HG03439 (cell line): ENCODE data around the gene TPRA1.

Experiments used
- ATAC-seq: cut with Tn5 transposase; IDR thresholded peaks from one replicate; pipeline ENCODE4 v1.9.1; 2021; ENCODE audit warnings: mild to moderate bottlenecking, moderate library complexity; ENCODE audit not compliant: unreplicated experiment

Gene TPRA1

DNA sequence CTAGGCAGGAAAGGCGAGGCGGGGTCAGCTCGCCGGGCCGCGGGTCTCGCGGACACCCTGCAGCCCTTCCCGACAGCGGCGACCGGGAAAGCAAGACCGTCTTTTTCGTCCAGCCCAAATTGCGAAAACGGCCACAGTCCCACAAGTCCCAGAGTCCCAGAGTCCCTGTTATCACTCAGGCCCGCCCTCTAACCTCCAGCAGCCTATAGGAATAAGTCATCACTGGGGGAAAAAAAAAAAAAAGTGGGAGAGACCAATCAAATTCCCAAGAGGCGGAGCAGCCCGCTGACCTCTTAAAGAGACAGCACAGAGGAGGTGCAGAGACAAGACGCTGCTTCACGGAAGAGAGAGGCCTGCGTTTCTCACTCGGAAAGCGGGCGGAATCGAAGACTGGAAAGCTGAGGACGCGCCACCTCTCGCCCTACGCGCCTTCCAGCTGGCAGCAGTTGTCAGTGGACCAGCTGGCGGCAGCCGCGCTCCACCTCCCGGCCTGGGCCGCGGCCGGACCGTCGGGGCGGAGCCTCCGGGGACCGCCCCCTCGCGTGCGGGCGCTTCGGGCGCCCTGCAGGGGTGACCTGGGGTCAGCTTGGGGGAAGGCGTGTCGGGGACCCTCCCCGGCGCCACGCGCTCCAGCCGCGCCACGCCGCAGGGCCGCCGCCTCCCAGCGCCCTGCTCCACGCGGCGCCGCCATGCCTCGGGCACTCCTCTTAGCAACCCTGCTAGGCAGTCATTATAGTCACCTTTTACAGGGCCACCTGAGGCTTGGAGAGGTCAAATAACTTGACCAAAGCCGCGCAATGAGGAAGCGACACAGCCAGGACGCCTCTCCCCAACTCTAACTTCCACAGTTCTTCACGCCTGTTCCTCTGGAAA lies at the start of gene TPRA1:
Gene TPRA1, minus strand, starts transcription at position 141 of the 873 bp plus-strand sequence. CDS start 10,587 bp downstream, outside the sequence.
- ATAC-seq = peak; percentile 74

DNA sequence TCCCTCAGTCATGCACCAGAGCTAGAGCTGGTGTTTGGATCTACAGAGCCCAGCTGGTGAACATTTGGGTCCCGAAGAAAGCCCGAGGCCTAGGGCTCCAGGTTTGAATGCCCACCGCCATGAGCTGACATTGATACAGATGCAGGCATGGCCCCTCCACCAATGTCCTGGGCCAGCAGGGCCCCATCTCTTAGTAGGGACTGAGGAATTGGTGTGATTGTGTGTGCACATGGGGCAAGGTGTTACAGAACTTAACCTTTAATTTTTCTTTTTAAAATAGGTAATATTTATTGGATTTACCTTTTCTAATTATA lies 49.5 kb upstream of the TPRA1 start:
- no peak for ATAC-seq

DNA sequence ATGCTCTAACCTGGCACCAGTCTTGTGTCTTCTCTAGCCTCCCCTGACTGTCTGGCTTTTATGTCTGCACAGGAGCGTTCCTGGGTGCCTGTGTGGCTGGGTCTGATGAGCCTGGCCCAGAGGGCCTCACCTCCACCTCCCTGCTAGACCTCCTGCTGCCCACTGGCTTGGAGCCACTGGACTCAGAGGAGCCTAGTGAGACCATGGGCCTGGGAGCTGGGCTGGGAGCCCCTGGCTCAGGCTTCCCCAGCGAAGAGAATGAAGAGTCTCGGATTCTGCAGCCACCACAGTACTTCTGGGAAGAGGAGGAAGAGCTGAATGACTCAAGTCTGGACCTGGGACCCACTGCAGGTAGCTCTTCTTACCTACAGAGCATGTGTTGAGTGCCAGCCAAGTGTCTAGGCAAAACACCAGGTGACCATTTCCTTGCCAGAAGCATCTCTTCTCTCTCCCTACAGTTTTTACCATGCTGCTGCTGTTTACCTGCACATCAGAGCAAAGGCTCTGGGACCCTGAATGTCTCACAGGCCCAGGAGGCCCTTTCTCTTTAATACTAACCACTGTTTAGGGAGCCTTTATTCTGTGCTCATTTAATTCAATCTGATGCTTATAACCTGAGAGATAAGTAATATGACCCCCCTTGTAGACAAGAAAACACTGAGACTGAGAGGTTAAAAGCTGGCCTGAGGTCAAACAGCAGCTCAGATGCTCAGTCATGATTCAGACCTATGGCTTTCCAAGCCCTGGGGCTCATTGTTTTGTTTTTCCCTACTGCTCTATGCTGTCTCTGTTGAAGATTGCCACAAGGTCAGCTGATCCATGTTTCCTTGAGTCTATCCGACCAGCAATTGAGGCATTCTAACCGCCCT lies 48.9 kb upstream of the TPRA1 start:
- ATAC-seq = no peak

DNA sequence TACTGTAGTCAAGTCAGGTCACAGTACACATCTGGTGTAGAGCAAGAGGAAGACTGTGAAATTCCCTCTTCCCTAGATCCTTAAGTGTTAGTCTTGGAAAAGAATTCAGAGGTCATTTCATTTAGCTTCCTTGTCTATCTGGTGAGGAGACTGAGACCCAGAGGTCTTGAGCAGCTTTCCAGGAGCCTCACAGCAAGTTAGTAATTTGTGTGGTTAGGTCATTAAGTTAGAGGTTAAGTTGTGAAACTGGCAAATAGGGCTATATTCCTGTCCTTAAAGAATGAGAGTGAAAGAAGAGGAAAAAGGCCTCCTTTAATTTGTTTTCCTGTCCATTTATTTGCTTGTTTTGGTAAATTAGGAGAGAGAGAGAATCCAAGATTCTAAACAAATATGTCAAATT lies 47.4 kb upstream of the TPRA1 start:
- ATAC-seq = no peak

DNA sequence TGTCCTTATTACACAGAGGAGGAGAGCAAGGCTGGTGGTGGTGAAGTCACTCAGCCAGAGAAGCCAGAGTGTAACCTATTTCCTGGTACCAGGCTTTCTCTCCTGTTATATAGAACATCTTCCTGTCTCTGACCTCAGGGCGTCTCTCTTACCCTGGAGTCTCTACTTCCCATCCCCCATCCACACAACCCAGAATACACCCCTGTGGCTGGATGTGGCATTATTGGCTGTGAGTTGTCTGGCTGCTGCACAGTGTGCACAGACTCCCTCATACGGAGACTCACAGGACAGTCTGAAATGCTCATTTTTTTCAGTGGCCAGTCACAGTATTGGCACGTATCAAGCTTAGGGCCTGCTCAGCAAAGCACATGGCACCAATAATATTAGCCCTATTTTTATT lies 47.0 kb upstream of the TPRA1 start:
- no peak for ATAC-seq

DNA sequence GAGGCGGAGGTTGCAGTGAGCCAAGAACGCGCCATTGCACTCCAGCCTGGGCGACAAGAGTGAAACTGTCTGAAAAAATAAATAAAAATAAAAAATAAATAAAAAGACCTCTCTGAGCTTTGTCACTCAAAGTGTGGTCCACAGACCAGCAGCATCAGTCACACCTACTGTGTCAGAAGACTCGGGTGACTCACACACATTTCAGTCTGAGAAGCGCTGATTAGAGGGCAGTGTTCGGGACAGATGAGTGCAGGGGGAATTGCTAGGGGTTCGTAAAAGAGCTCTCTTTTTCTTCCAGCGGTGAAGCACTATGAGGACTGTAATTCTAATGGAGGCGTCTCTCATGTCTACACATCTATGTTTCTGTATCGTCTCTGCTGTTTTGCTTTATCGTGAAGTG lies 44.1 kb upstream of the TPRA1 start:
- no peak for ATAC-seq

DNA sequence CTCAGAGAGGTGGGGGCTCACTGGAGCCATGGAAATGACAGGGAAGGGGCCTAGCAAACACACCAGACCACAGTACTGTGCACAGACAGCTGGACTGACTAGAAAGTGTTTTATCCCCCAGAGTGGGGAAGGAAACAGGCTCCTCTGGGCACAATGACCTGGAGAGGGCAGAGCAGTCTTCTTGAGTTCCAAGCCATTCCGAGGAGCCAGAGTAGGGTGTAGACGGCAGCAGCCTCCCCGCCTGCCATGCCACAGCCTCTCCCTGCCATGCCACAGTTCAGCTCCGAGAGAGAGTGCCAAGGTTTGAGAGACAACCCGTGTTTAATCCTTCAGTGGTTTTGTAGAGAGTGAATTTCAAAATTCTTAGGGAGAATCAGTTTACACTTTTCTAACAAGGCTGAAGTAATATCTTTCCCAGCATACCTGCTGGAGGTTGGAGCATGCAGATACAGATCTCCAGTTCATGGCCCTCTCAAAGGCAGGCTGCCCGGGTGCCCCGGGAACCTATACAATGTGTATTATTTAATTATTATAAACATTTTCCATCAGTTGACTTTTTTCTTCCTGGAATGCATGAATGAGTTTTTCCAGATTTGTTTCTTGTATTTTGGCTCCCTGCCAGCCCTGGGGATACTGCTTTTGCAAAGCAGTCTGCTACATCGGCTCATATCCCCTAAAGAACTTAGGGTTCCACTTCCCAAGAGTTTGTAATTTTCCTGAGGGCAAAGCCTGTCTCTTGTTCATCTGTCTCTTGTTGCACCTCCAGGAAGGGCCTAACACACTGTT lies 41.7 kb upstream of the TPRA1 start:
- ATAC-seq = no peak

DNA sequence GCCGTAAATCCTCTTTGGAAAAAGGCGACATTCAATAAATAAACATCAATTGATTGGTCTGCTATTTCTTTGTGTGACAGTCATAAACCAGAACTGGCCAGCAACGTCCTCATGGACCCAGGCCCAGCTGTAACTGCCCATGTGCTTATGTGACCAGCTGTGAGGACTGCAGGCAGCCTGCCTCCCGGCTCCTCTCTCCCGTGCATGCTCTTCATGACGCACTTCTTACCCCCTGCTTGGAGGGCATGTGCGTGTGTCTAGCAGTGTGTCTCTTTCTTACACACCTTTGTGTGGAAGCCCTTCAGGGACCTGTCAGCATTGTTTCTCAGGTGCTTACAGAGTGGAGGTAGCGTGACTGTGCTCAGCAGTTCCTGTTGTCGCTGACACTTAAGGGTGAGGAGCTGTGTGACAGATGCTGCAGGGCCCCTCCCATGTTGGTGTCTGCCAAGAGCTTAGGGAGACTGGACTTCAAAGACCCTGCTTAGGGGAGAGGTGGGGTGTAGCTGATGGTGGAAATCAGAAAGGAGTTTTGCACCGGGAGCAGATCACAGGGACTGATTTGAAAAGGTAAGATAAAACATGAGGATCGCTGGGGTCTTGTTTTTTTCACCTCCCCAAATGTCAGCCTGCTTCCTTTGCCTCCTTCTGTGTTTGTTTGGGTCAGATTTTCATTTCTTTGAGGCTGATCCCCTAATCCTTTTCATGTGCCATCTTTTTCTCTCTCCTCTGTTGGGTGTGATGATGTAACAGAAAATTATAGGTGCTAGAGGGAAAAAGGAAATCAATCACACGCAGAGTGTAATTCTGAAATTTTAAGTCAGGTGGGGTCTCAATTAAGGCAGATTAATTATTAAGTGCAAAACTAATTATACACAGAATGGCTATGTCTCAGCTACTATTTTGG lies 40.5 kb upstream of the TPRA1 start:
- no peak for ATAC-seq

DNA sequence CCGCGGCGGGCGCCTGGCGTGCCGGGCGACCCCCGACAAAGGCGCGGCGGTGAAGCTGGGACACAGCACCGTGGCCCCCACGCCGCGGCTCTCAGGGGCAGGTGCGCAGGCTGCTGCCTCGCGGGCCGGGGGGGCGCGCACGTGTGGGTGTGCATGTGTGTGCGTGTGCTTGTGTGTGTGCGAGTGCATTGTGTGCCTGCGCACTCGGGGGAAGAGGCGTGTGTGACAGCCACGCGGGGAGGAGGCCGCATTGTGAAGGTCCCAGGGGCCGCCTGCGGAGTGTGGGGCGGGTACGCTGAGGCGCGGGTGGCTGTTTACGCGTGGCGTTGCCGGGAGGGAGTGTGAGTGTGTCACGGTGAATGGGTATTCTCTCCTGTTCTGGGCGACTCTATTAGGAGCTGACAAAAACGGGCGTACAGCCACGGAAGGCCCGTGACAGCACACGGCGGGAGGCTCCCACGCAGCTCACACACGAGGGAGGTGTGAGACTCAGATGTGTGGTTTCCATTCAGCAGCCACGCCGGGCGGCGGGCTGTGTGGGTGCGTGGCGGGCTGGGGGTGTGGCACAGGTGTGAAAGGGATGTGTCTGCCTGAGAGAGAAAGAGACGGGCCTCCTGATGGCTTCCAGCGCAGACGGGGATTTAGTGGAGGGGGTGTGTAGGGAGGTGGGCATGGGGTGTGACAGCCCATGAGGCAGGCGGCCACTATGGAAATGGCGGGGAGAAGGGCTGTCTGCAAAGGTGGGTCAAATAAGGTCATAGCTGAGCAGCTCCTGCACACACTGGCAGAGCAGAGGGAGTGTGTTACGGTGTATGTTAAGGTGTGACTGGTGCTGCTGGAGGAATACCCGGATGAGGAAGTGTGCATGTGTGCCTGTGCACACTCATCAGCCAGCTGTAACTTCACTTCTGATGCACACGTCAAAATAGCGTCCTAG lies 39.2 kb upstream of the TPRA1 start:
- no peak for ATAC-seq

DNA sequence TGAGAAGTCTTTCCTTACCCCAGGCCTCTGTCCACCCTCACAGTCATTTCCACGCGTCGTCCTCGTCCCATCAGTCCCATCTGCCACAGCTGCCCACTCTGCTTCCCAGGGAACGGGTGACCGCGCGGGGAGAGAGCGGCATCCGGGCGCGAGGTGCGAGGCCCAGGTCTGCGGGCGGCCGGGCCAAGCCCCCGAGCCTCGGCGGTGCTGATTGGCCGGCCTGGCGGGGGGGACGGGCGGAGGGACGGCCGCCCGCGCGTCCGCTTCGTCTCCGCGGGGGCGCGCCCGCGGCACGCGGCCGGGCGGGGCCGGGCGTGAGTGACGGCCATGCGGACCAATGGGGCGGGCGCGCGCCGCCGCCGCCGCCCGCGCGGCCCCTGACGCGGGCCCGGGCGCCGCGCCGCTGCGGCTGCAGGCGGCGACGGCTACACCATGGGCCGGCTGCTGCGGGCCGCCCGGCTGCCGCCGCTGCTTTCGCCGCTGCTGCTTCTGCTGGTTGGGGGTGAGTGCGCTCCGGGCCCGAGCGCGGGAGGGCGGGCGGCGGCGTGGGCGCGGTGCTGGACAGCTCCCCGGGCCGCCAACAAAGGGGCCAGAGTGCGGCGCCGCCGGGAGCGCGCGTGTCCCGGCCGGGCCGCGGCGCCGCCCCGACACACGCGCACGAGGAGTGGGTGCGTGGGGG lies 38.4 kb upstream of the TPRA1 start, which contains the start of gene PODXL2:
Gene PODXL2, plus strand, starts transcription at position 398 of the 679 bp plus-strand sequence. Its CDS starts 35 bp downstream, at position 433.
- ATAC-seq = no peak

DNA sequence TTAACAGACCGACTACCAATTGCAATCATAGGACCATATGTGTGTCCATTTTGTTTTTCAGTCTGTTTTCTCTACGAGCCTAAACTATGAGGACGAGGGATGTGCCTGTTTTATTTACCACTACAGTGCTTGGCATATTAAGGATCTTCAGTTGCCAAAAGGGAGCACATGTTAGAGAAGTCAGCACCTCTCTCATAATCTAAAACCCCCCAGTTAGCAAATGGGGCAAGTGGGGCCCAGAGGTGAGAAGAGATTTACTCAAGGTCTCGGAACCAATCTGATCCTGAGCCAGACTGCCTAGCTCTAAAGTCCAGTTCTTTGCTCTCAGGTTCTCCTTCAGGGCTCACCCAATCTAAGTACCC lies 37.9 kb upstream of the TPRA1 start:
- ATAC-seq = no peak

DNA sequence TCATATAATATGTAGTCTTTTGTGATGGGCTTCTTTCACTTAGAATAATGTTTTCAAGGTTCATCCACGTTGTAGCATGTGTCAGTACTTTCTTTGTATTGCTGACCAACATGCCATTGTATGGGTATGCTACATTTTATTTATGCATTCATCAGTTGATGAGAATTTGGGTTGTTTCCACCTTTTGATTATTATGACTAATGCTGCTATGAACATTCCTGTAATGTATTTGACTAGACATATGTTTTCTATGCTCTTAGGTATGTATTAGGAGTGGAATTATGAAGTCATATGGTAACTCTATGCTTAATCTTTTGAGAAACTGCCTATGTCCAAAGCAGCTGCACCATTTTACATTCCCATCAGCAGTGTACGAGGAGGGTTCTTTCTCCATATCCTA lies 35.3 kb upstream of the TPRA1 start:
- no peak for ATAC-seq

DNA sequence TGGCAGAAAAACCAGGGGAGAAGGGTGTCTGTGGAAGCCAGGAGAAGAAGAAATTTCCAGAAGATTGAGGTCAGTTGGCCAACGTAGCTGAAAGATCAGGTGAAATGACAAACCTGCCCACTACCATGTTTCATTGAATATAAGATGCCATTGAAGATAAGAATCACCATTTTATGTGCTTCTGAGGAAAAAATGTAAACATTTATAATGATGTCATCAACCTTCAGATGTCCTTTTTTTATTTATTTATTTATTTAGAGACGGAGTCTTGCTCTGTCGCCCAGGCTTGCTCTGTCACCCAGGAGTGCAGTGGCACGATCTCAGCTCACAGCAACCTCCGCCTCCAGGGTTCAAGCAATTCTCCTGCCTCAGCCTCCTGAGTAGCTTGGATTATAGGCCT lies 33.5 kb upstream of the TPRA1 start:
- no peak for ATAC-seq

DNA sequence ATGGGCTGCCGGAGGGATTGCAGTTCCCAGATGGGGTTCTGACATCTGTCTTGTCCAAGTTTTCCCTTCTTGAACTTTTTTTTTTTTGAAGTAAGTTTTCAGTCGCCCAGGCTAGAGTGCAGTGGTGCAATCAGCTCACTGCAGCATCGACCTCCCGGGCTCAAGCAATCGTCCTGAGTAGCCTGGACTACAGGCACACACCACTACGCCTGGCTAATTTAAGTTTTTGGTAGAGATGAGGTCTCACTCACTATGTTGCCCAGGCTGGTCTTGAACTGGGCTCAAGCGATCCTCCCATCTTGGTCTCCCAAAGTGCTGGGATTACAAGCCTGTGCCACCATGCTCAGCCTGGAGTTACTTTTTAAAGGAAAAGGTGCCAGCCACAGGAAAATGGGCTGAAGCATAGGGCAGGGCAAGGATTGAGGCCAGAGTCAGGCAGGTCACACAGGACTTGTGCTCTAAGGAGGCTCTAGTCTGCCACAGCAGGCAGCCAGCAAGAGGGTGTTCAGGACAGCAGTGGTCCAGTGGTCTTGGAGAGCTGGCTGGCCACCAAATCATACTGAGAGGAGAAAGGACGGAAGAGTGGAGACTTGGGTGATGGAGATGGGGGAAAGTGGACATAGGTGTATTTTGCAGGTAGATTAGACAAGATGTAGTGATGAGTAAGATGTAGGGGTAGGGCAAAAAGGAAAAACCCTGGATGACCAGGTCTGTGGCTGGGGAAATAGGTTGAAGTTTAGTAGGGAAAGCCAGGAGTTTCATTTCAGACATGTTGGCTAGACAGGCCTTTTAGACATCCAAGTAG lies 32.4 kb upstream of the TPRA1 start:
- no peak for ATAC-seq

DNA sequence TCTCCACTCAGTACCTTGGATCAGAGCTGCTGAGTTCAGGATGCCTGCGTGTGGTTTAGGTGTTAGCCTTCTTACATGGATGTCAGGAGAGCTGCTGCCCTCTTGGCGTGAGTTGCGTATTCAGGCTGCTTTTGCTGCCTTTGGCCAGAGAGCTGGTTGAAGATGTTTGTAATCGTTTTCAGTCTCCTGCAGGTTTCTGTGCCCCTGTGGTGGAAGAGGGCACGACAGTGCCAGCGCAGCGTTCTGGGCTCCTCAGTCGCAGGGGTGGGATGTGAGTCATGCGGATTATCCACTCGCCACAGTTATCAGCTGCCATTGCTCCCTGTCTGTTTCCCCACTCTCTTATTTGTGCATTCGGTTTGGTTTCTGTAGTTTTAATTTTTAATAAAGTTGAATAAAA lies 31.5 kb upstream of the TPRA1 start:
- ATAC-seq = no peak

DNA sequence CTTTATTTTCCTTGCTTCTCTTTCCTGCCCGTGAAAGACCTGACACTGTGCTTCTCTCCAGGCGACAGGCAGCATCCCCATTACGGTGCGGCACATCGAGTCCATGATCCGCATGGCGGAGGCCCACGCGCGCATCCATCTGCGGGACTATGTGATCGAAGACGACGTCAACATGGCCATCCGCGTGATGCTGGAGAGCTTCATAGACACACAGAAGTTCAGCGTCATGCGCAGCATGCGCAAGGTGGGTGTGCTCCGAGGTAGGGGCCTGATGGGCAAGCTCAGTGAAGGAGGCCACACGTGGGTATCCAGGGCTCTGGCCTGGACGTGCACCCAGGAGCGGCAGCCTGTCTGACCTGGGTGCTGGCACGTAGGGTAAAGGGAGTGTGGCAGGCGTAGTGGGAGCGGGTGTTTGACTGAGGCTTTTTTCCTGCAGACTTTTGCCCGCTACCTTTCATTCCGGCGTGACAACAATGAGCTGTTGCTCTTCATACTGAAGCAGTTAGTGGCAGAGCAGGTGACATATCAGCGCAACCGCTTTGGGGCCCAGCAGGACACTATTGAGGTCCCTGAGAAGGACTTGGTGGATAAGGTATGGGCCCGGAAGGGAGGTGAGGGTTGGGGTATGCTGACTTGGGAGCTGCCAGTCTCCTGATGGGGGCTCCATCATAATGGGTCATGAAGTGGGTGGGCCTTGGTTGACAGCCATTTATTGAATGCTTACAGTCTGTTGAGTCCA lies 30.3 kb upstream of the TPRA1 start:
- no peak for ATAC-seq

DNA sequence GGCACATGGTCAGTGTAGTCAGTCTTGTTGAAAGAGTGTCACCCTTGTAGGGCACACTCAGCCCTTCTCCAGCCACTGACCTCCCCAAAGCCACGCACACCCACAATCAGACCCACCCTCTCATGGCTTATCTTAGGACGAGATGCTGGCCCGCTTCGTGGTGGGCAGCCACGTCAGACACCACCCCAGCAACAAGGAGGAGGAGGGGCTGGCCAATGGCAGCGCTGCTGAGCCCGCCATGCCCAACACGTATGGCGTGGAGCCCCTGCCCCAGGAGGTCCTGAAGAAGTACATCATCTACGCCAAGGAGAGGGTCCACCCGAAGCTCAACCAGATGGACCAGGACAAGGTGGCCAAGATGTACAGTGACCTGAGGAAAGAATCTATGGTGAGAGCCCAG lies 28.4 kb upstream of the TPRA1 start:
- ATAC-seq = no peak
